ENCODE data around the gene UGDH. TPM values are rescaled to one million over a fixed set of nuclear protein-coding genes. Genes with fewer than 3 reads are reported as not detected.

The UGDH gene
- total and polyA plus RNA-seq, 10 of the 15 experiments (the other 5 are each of a cell fraction or from before 2014, with no cell fraction given): 11.1 to 60.3 (median 26.8) TPM

GRCh38 chr4:39498727-39499020 lies 28.6 kb downstream of the UGDH start:
- Histone ChIP-seq H3K9me3 (replicated peaks; ENCODE audit: control insufficient read depth, insufficient read depth, low read length) (no peaks in the 10 kb centered on the region), H3K9ac (ENCODE audit: control insufficient read depth, insufficient read depth, low read length) (no peak overlapping the region), H3K4me2 (ENCODE audit: control insufficient read depth, insufficient read depth) (no peak overlapping the region), H4K20me1 (ENCODE audit: control insufficient read depth, insufficient read depth) (no peaks in the 10 kb centered on the region), H3K27ac (ENCODE audit: control insufficient read depth, insufficient read depth) (no peak overlapping the region), H3K36me3 (ENCODE audit: control insufficient read depth in 2 of 2, insufficient read depth in 2 of 2, low read length in 1 of 2) (peaks cover 0 to 2% of the 10 kb centered on the region in 2 experiments; a peak in 2 of 4 replicates), H3K4me3 (no peak overlapping the region), H3K4me1 (ENCODE audit: control insufficient read depth, insufficient read depth, low read length) (no peaks in the 10 kb centered on the region), H3K79me2 (ENCODE audit: control insufficient read depth, insufficient read depth, low read length) (no peaks in the 10 kb centered on the region), H3K27me3 (replicated peaks in 1 of 2; ENCODE audit: control insufficient read depth in 2 of 2, insufficient read depth in 2 of 2, low read length in 1 of 2) (no peaks in the 10 kb centered on the region), H2AFZ (ENCODE audit: control insufficient read depth, low read depth, low read length) (no peak overlapping the region)
- POLR2A ChIA-PET: no interaction called here
- TF ChIP-seq STAT3 (IDR thresholded peaks at IDR 0.05; ENCODE audit: low read depth, low read length): no peak
- TF ChIP-seq CUX1 (IDR thresholded peaks at IDR 0.05; ENCODE audit: insufficient replicate concordance, low read depth, low read length): no peak
- TF ChIP-seq MEF2B (IDR thresholded peaks at IDR 0.05; ENCODE audit: partially characterized antibody, poor library complexity, severe bottlenecking): no peak
- TF ChIP-seq CBFB (IDR thresholded peaks at IDR 0.05; ENCODE audit: low read depth): no peak
- no peak for TF ChIP-seq DPF2 (IDR thresholded peaks at IDR 0.05)
- TF ChIP-seq SREBF1 (IDR thresholded peaks at IDR 0.05; ENCODE audit: low read length): no peak
- FAIRE-seq (no peak), ATAC-seq (no peak), DNase-seq (ENCODE audit: low read depth, low spot score) (no peak)
- in situ Hi-C loops (cut with MboI) (no loop called here), intact Hi-C loops (cut with micrococcal nuclease; ENCODE audit: unreplicated experiment) (no loop called here)
- CTCF ChIA-PET: interaction anchor here (0.6 kb wide), 1 partner anchor 590 kb away, joined by 3 read pairs; no protein-coding TSS in a partner anchor
- RAD21 ChIA-PET (ENCODE audit: unreplicated experiment): interaction anchor here (0.9 kb wide), 1 partner anchor 474 kb away, joined by 3 read pairs; no protein-coding TSS in a partner anchor
- no TSS peak for BruUV-seq (replicated peaks)
- SMC1A ChIA-PET (ENCODE audit: uncharacterized antibody, unreplicated experiment): interaction anchor here (1.4 kb wide), 1 partner anchor 11 kb away, joined by 5 read pairs; no protein-coding TSS in a partner anchor

All from GM12878 (cell line).